ENCODE data around the gene IFT122.

IFT122 gene

DNA sequence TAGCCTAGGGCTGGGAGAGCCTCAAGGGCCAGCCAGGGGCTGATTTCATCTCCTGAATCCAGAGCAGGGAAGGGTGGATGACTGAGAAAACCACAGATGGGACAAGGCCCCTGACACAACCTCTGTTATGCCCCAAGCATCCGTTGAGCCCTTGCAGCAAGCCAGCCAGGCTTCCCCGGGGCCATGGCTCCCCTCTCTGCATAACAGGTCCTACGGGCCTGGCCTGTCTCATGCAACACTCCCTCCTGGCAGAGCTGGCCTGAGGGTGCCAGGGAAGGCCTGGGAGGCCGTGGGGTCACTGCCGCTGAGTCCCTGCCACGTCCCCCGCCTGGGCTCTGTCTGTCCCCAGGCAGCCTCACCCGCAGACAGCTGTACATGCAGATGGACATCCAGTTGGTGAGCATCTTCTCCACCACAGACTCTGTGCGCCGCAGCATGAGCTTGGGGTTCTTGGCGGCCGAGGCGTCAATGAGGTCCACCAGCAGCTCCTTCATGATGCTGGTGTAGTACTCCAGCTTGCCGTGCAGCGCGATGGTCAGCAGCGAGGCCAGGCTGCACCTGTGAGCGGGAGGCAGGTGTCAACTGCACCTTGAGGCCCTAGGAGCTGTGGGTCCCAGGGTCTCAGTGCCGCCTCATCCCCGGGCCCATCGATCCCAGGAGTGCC, 125.1 kb downstream of the IFT122 start:
- DNase-seq (ENCODE audit: low read depth in 2 of 2), result no peak
- TF ChIP-seq, protein P1, sequence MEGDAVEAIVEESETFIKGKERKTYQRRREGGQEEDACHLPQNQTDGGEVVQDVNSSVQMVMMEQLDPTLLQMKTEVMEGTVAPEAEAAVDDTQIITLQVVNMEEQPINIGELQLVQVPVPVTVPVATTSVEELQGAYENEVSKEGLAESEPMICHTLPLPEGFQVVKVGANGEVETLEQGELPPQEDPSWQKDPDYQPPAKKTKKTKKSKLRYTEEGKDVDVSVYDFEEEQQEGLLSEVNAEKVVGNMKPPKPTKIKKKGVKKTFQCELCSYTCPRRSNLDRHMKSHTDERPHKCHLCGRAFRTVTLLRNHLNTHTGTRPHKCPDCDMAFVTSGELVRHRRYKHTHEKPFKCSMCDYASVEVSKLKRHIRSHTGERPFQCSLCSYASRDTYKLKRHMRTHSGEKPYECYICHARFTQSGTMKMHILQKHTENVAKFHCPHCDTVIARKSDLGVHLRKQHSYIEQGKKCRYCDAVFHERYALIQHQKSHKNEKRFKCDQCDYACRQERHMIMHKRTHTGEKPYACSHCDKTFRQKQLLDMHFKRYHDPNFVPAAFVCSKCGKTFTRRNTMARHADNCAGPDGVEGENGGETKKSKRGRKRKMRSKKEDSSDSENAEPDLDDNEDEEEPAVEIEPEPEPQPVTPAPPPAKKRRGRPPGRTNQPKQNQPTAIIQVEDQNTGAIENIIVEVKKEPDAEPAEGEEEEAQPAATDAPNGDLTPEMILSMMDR (IDR thresholded peaks at IDR 0.05; ENCODE audit: low read depth, low read length), result no peak
- no peak overlapping the region for H3K4me3 ChIP-seq (replicated peaks in 1 of 2; ENCODE audit: low read depth in 2 of 2, low read length in 2 of 2)

- no peak for DNase-seq (ENCODE audit: low read depth in 2 of 2)
- TF ChIP-seq, protein P1 (IDR thresholded peaks at IDR 0.05; ENCODE audit: low read depth, low read length), result no peak
- no peak overlapping the region for H3K4me3 ChIP-seq (replicated peaks in 1 of 2; ENCODE audit: low read depth in 2 of 2, low read length in 2 of 2)
Measured at GRCh38 chr3:129565902-129566301, 125.9 kb downstream of the IFT122 start.

DNA sequence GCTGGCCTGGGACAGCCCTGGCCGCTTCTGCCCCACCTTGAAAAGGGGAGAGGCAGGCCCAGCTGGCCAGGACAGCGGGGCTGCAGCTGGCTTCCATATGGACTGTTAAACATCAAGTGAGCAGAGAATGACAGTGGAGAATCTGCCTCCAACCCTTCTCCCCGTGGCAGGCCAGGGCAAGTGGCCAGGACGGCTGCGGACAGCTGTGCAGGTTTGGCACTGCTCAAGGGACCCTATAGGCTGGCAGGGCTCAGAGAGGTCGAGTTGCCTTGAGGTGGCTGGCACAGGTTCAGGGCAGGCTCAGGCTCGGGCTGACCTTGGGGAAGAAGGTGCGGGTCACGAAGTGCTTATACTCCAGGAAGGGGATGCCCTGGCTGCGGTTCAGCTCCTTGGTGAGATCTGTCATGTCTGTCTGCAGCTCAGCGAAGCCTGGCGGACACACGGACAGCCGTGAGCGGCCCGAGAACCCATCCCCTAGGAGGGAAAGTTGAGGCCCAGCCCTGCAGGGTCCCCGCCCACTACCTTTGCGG, 127.2 kb downstream of the IFT122 start:
- no peak for DNase-seq (ENCODE audit: low read depth in 2 of 2)
- H3K4me3 ChIP-seq (replicated peaks in 1 of 2; ENCODE audit: low read depth in 2 of 2, low read length in 2 of 2), result no peak overlapping the region
- TF ChIP-seq, protein P1 (IDR thresholded peaks at IDR 0.05; ENCODE audit: low read depth, low read length), result no peak

DNA sequence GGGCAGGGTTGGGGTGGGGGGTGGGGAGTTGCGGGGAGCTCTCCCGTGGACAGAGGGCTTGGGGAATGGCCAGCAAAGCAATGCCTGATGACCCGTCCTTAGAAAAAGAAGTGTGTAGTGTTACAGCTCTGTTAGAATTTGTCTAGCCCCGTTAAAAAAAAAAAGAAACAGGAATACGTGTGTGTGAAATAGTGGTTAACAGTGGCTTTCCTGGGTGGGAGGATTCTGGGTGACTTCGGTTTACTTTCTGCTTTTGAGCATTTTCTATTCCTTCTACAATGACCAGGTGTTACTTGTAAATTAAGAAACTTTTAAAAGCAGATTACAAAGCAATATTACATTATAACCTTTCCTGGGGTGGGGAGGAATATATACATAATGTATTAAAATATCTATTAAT, 127.9 kb downstream of the IFT122 start:
- DNase-seq (ENCODE audit: low read depth in 2 of 2), result no peak
- no peak overlapping the region for H3K4me3 ChIP-seq (replicated peaks in 1 of 2; ENCODE audit: low read depth in 2 of 2, low read length in 2 of 2)
- TF ChIP-seq, protein P1 (IDR thresholded peaks at IDR 0.05; ENCODE audit: low read depth, low read length), result no peak

GRCh38 chr3:129569856-129570255, 129.8 kb downstream of the IFT122 start:
- no peak overlapping the region for H3K4me3 ChIP-seq (replicated peaks in 1 of 2; ENCODE audit: low read depth in 2 of 2, low read length in 2 of 2)
- TF ChIP-seq, protein P1 (IDR thresholded peaks at IDR 0.05; ENCODE audit: low read depth, low read length), result no peak
- DNase-seq (ENCODE audit: low read depth in 2 of 2), result no peak
